Measurements from ENCODE around the gene ATXN10.

ATXN10 gene

DNA sequence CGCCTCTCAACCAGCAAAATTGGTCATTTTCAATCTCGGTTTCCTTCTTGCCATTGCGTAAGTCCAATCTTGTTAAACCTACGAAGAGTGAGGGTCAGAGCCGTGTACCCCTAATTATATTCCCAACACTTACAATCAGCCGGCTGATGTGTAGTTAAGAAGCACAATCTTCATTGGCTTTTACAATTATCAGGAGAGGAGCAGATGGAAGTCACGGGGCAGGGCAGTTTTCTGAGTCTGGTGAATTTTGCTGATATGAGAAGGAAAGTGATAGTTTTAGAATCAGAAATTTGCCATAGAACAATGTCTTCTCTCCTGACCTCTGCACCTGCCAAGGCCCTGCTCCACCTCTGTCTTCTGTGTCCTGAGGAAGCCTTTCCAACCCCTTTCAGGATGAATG lies 35.0 kb upstream of the ATXN10 start:
- no peak overlapping the region for H2BK5ac ChIP-seq (ENCODE audit: low read depth, low read length, poor library complexity)
- H3K9ac ChIP-seq (ENCODE audit: low read length) = no peak overlapping the region
- no peak overlapping the region for H3K4me3 ChIP-seq (ENCODE audit: low read depth, low read length)
- H4K8ac ChIP-seq (ENCODE audit: low read depth, low read length) = no peak overlapping the region
- no peak for DNase-seq
- H3K14ac ChIP-seq (ENCODE audit: low read length) = no peak overlapping the region
- no peak overlapping the region for H4K12ac ChIP-seq (ENCODE audit: low read depth, low read length)
- WGBS (ENCODE audit: extremely low coverage, insufficient coverage, insufficient read length) = no CpG with 5 or more reads among the region's 7 CpGs
- H2BK120ac ChIP-seq (ENCODE audit: insufficient read depth, low read length, poor library complexity) = no peak overlapping the region
- no peaks in the 10 kb centered on the region for H3K36me3 ChIP-seq (ENCODE audit: control insufficient read depth in 1 of 2, insufficient read depth in 2 of 2, low read length in 2 of 2)
- no peaks in the 10 kb centered on the region for H3K27me3 ChIP-seq (ENCODE audit: insufficient read depth, low read length)
- H2AK5ac ChIP-seq (ENCODE audit: low read length) = no peak overlapping the region
- no peak overlapping the region for H2AFZ ChIP-seq (ENCODE audit: insufficient read depth, low read length, poor library complexity)
- H4K91ac ChIP-seq (ENCODE audit: low read depth, low read length) = peak overlapping the region; percentile 2
- H3K9me3 ChIP-seq (ENCODE audit: insufficient read depth, low read depth, low read length) = peaks cover 4% of the 10 kb centered on the region
- peaks cover 25% of the 10 kb centered on the region for H3K79me1 ChIP-seq (ENCODE audit: low read length)
- peaks cover 21 to 25% of the 10 kb centered on the region in 2 experiments for H3K4me1 ChIP-seq (ENCODE audit: control insufficient read depth in 1 of 2, insufficient read depth in 2 of 2, low read length in 2 of 2)
- no peaks in the 10 kb centered on the region for H3K79me2 ChIP-seq (ENCODE audit: control insufficient read depth, insufficient read depth, low read length, poor library complexity)
- no peak overlapping the region for H3K27ac ChIP-seq (ENCODE audit: low read depth, low read length)
- H3K18ac ChIP-seq (ENCODE audit: low read length) = no peak overlapping the region
- H3K23ac ChIP-seq (ENCODE audit: low read length) = no peak overlapping the region
- H2BK12ac ChIP-seq (ENCODE audit: low read length) = no peak overlapping the region
- no peak overlapping the region for H3K4ac ChIP-seq (ENCODE audit: low read depth, low read length)
- H3K4me2 ChIP-seq (ENCODE audit: low read length) = no peak overlapping the region

DNA sequence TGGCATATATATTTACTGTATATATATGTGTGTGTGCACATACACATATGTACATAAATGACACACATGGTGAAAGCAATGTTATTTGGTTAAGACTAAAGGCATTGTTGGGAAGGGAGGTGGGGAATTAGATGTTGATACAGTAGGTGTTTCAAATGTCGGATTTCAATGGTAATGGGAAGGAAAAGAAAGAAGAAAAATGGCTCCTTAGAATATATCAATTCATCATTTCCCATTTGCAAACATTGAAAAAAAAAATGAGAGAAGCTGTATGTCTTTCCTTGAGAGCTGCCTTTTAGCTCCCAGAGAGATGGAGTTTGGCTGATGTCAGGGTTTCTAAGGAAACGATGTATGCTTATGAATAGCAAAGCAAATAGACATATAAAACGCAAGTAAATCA lies 33.4 kb upstream of the ATXN10 start:
- Histone ChIP-seq H2AFZ (ENCODE audit: insufficient read depth, low read length, poor library complexity) (no peak overlapping the region), H3K27me3 (ENCODE audit: insufficient read depth, low read length) (no peaks in the 10 kb centered on the region), H4K8ac (ENCODE audit: low read depth, low read length) (no peak overlapping the region), H3K18ac (ENCODE audit: low read length) (no peak overlapping the region), H2BK120ac (ENCODE audit: insufficient read depth, low read length, poor library complexity) (no peak overlapping the region), H3K79me1 (ENCODE audit: low read length) (peaks cover 22% of the 10 kb centered on the region), H3K79me2 (ENCODE audit: control insufficient read depth, insufficient read depth, low read length, poor library complexity) (no peaks in the 10 kb centered on the region), H3K27ac (ENCODE audit: low read depth, low read length) (no peak overlapping the region), H3K9me3 (ENCODE audit: insufficient read depth, low read depth, low read length) (peaks cover 4% of the 10 kb centered on the region), H3K4me2 (ENCODE audit: low read length) (no peak overlapping the region), H3K14ac (ENCODE audit: low read length) (no peak overlapping the region), H4K91ac (ENCODE audit: low read depth, low read length) (no peak overlapping the region), H3K4me1 (ENCODE audit: control insufficient read depth in 1 of 2, insufficient read depth in 2 of 2, low read length in 2 of 2) (peaks cover 19 to 20% of the 10 kb centered on the region in 2 experiments), H2BK5ac (ENCODE audit: low read depth, low read length, poor library complexity) (no peak overlapping the region), H2BK12ac (ENCODE audit: low read length) (no peak overlapping the region), H3K36me3 (ENCODE audit: control insufficient read depth in 1 of 2, insufficient read depth in 2 of 2, low read length in 2 of 2) (no peaks in the 10 kb centered on the region), H3K4ac (ENCODE audit: low read depth, low read length) (no peak overlapping the region), H4K12ac (ENCODE audit: low read depth, low read length) (no peak overlapping the region), H2AK5ac (ENCODE audit: low read length) (no peak overlapping the region), H3K9ac (ENCODE audit: low read length) (no peak overlapping the region), H3K23ac (ENCODE audit: low read length) (no peak overlapping the region), H3K4me3 (ENCODE audit: low read depth, low read length) (no peak overlapping the region)
- WGBS (ENCODE audit: extremely low coverage, insufficient coverage, insufficient read length) = 100% methylated on average over 1 of the region's 3 CpGs
- DNase-seq = no peak

DNA sequence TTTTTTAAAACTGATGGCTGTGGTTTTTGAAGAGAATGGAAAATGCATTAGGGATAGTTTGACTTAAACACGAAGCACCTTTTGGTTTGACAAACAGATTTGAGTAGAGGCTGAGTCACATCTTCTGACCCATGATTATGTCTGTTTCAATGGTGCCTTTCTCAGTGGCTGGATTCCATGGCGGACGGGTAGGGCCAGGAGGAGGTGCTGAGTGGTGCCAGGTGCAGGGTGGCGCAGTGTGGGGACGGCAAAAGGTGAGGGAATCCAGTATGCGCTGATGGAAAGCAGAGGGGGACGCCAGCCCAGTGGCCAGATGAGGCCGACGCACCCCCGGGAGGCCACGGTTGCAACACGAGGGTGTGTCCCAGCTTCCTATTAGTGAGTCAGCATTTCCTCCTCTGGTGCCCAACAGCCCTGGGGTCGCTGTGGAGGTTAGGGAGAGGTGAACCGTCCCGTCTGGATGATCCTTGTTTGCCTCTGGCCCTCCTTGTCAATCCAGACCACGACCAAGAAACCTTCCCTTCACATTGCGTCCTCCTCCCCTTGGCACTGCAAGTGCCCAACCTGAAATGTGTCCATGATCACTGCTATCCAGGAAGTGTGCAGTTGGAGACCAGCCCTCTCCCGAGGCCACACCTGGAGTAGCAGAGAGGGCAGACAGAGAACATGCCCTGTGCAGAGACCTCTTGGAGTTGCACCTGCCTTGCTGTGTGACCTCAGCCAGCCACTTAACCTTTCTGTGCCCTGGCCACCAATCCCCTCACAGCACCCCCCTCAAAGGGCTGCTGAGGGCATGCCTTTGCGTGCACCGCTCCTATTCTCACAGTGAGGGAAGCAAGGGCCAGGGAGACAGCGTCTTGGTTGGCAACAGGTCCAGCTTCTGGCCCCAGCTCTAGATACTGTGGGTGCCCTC lies 32.5 kb upstream of the ATXN10 start:
- Histone ChIP-seq H3K4me1 (ENCODE audit: control insufficient read depth in 1 of 2, insufficient read depth in 2 of 2, low read length in 2 of 2) (peaks cover 18% of the 10 kb centered on the region in 2 experiments), H2AK5ac (ENCODE audit: low read length) (peak overlapping the region; percentile 14), H3K4ac (ENCODE audit: low read depth, low read length) (peak overlapping the region; percentile 47), H3K9ac (ENCODE audit: low read length) (no peak overlapping the region), H3K36me3 (ENCODE audit: control insufficient read depth in 1 of 2, insufficient read depth in 2 of 2, low read length in 2 of 2) (no peaks in the 10 kb centered on the region), H2AFZ (ENCODE audit: insufficient read depth, low read length, poor library complexity) (no peak overlapping the region), H3K79me1 (ENCODE audit: low read length) (peaks cover 22% of the 10 kb centered on the region), H3K4me3 (ENCODE audit: low read depth, low read length) (no peak overlapping the region), H3K23ac (ENCODE audit: low read length) (no peak overlapping the region), H3K27me3 (ENCODE audit: insufficient read depth, low read length) (no peaks in the 10 kb centered on the region), H4K12ac (ENCODE audit: low read depth, low read length) (no peak overlapping the region), H3K18ac (ENCODE audit: low read length) (peak overlapping the region; percentile 44), H3K9me3 (ENCODE audit: insufficient read depth, low read depth, low read length) (peaks cover 4% of the 10 kb centered on the region), H2BK12ac (ENCODE audit: low read length) (peak overlapping the region; percentile 67), H4K8ac (ENCODE audit: low read depth, low read length) (peak overlapping the region; percentile 52), H2BK120ac (ENCODE audit: insufficient read depth, low read length, poor library complexity) (peak overlapping the region; percentile 9), H3K79me2 (ENCODE audit: control insufficient read depth, insufficient read depth, low read length, poor library complexity) (no peaks in the 10 kb centered on the region), H3K27ac (ENCODE audit: low read depth, low read length) (peak overlapping the region; percentile 47), H4K91ac (ENCODE audit: low read depth, low read length) (peak overlapping the region; percentile 67), H3K14ac (ENCODE audit: low read length) (peak overlapping the region; percentile 47), H2BK5ac (ENCODE audit: low read depth, low read length, poor library complexity) (peak overlapping the region; percentile 37), H3K4me2 (ENCODE audit: low read length) (no peak overlapping the region)
- WGBS (ENCODE audit: extremely low coverage, insufficient coverage, insufficient read length) = no CpG with 5 or more reads among the region's 21 CpGs
- no peak for DNase-seq

DNA sequence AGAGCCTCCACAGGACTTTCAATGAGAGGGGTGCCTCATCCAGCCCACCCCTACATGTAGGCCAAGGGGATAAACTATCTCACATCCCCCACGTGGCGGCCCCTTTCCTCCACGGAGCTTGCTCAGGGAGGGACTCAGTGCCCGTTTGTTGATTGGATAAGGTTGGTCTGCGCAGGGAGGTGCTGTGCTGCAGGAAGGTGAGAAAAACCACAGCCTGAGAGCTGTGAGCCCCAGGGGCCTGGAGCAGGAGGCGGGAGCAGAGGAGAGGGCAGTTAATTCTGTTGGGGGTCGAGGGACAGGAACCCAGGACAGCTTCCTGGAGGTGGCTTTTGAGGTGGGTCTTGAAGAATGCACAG lies 31.9 kb upstream of the ATXN10 start:
- no peaks in the 10 kb centered on the region for H3K36me3 ChIP-seq (ENCODE audit: control insufficient read depth in 1 of 2, insufficient read depth in 2 of 2, low read length in 2 of 2)
- H2BK12ac ChIP-seq (ENCODE audit: low read length) = peak overlapping the region; percentile 67
- no peaks in the 10 kb centered on the region for H3K79me2 ChIP-seq (ENCODE audit: control insufficient read depth, insufficient read depth, low read length, poor library complexity)
- peak overlapping the region; percentile 44 for H3K18ac ChIP-seq (ENCODE audit: low read length)
- peaks cover 4% of the 10 kb centered on the region for H3K9me3 ChIP-seq (ENCODE audit: insufficient read depth, low read depth, low read length)
- H3K23ac ChIP-seq (ENCODE audit: low read length) = no peak overlapping the region
- H2AK5ac ChIP-seq (ENCODE audit: low read length) = peak overlapping the region; percentile 14
- H3K4ac ChIP-seq (ENCODE audit: low read depth, low read length) = peak overlapping the region; percentile 47
- peaks cover 18 to 19% of the 10 kb centered on the region in 2 experiments for H3K4me1 ChIP-seq (ENCODE audit: control insufficient read depth in 1 of 2, insufficient read depth in 2 of 2, low read length in 2 of 2)
- no peak overlapping the region for H3K4me2 ChIP-seq (ENCODE audit: low read length)
- H3K27me3 ChIP-seq (ENCODE audit: insufficient read depth, low read length) = no peaks in the 10 kb centered on the region
- H3K14ac ChIP-seq (ENCODE audit: low read length) = peak overlapping the region; percentile 34
- H4K91ac ChIP-seq (ENCODE audit: low read depth, low read length) = peak overlapping the region; percentile 67
- no peak overlapping the region for H4K12ac ChIP-seq (ENCODE audit: low read depth, low read length)
- H3K4me3 ChIP-seq (ENCODE audit: low read depth, low read length) = no peak overlapping the region
- no peak overlapping the region for H3K9ac ChIP-seq (ENCODE audit: low read length)
- H4K8ac ChIP-seq (ENCODE audit: low read depth, low read length) = peak overlapping the region; percentile 30
- peaks cover 22% of the 10 kb centered on the region for H3K79me1 ChIP-seq (ENCODE audit: low read length)
- H2AFZ ChIP-seq (ENCODE audit: insufficient read depth, low read length, poor library complexity) = no peak overlapping the region
- no CpG with 5 or more reads among the region's 7 CpGs for WGBS (ENCODE audit: extremely low coverage, insufficient coverage, insufficient read length)
- no peak overlapping the region for H3K27ac ChIP-seq (ENCODE audit: low read depth, low read length)
- peak overlapping the region; percentile 35 for H2BK5ac ChIP-seq (ENCODE audit: low read depth, low read length, poor library complexity)
- no peak for DNase-seq
- peak overlapping the region; percentile 7 for H2BK120ac ChIP-seq (ENCODE audit: insufficient read depth, low read length, poor library complexity)

Data from trophoblast cell (in vitro differentiated cells and primary cell).